Measurements from ENCODE around the gene C3orf20. TPM values are rescaled to one million over a fixed set of nuclear protein-coding genes. Genes with fewer than 3 reads are reported as not detected.
"Not testable (repeated sequence)": the region's sequence is repeated elsewhere in the genome, so short reads cannot be mapped to it uniquely, and the experiment has no call there.

C3orf20 gene
- total RNA-seq, 2 experiments from 2014 or later: 0.10 to 0.11 TPM

DNA sequence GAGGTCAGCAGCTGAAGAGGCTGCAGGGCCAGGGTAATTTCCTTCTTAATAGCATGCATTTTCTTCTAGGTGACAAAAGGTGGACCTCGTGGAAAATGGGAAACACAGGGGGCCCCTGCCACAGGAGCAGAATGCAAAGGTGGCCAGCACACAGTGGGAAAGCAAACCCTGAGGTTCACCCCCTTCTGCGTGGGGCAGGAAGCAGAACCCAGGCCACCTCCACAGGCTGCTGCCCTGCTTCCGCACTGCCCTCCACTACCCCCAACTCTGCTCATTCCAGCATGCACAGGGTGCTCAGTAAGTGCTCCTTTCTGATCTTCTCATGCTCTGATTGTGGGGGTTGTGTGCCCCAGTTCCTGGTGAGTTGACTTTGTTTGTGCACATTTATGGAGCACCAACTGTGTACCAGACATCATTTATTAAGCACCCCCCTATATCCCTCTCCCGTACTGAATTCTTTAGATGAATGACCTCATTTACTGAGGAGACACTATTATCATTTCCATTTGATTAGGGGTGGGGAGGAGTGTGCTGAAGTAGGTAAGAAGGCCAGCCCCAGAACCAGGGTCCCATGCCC is 131.1 kb downstream of the C3orf20 start:
- CTCF ChIA-PET: no interaction called here

DNA sequence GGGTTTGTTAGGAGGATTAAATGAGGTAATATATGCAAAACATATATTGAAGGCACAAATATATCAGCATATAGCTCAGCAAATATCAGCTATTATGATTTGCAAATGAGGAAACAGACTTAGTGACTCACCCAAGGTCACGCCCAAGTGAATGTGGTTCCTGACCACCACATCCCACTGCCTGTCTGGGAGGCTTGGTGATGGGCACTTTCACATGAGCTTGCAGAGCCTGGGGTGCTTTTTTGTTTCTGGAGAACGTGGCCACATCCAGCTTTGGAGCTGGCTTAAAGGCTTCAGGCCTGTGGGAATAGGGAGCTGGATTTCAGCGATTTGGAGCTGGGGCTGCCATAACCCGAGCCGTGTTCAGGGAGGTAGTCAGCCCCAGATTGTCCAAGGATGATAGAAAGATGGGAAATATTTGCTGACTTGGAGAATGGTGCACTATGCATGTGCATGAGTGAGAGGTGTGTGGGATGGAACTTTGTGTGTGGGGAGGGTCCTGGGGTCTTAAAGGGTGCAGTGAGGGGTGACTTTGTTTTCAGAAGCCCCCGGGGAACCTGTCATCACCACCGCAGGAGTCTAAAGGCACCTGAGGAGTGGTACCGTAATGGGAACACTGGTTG is 131.8 kb downstream of the C3orf20 start:
- peaks cover 43% of the 10 kb centered on the region for H3K4me1 Mint-ChIP-seq (ENCODE audit: low read depth)
- ATAC-seq: no peak
- no peaks in the 10 kb centered on the region for H3K36me3 Mint-ChIP-seq (ENCODE audit: low read depth)
- H3K4me3 Mint-ChIP-seq: no peak overlapping the region
- H3K27me3 Mint-ChIP-seq (ENCODE audit: low read depth): peaks cover 55% of the 10 kb centered on the region
- no peak overlapping the region for H3K27ac Mint-ChIP-seq
- ChIA-PET POLR2A (no interaction called here), CTCF (no interaction called here)
- DNase-seq: peak; percentile 60
- H3K9me3 Mint-ChIP-seq (ENCODE audit: insufficient read depth): no peaks in the 10 kb centered on the region

More for the DNA sequence above, 131.1 kb downstream of the C3orf20 start:
- Mint-ChIP-seq H3K27ac (no peak overlapping the region), H3K4me1 (ENCODE audit: low read depth) (peaks cover 40% of the 10 kb centered on the region), H3K4me3 (no peak overlapping the region), H3K36me3 (ENCODE audit: low read depth) (no peaks in the 10 kb centered on the region), H3K9me3 (ENCODE audit: insufficient read depth) (no peaks in the 10 kb centered on the region), H3K27me3 (ENCODE audit: low read depth) (peaks cover 48% of the 10 kb centered on the region)
- no peak for ATAC-seq
- no peak for DNase-seq
- POLR2A ChIA-PET: no interaction called here

DNA sequence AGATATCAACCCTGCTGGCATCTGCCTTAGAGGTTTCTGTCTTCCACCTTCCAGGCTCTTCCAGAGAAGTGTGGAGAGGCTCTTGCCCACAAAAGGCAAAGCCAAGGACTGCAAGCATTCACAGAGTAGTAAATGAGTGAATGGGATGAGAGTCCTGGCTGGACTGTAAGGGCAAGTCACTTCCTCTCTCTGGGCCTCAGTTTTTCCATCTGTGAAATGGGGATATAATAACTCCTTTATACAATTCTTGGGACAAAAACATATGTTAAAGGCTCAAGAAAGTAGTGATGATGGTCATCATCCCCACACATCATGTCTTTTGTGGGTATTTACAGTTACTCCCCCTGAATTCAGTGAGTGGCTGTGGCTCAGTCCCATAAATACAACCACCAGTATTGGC is 133.1 kb downstream of the C3orf20 start:
- DNase-seq (no peak), ATAC-seq (no peak)
- CTCF ChIA-PET: interaction anchor here (0.8 kb wide), 1 partner anchor 8 kb away, joined by 3 read pairs; no protein-coding TSS in a partner anchor
- Mint-ChIP-seq H3K36me3 (ENCODE audit: low read depth) (no peaks in the 10 kb centered on the region), H3K4me1 (ENCODE audit: low read depth) (peaks cover 42% of the 10 kb centered on the region), H3K9me3 (ENCODE audit: insufficient read depth) (no peaks in the 10 kb centered on the region), H3K4me3 (no peak overlapping the region), H3K27me3 (ENCODE audit: low read depth) (peaks cover 60% of the 10 kb centered on the region), H3K27ac (no peak overlapping the region)
- POLR2A ChIA-PET: no interaction called here

DNA sequence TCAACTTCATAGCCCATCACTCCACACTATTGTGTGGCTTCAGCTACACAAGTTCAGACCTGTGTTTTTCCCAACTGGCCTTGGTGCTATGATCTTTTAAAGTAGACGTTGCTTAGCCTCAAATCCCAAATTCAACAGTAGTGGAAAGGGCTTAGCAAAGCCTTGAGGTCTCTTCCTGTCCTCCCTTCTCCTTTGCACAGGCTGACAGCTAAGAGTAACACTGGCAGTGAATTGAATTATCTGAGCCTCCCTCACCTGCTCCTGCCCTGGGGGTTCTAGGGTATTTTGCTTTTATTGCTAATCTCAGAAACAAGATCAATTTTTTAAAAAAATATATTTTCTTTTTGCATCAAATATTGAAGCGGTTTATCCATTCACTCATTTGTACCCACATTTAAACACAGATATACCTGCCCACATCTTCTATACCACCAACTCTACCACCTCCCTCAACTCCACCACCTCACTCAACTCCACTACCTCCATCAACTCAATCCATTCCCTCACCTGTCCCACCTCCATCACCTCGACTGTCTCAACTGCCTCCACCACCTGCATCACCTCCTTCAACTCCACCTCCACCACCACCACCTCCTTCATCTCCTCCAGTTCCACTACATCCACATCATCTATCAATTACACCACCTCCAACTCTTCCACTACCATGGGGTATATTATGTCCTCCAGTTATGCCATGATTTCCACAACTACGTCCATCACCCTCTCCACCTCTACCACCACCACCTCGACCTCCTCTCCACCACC is 133.7 kb downstream of the C3orf20 start:
- Mint-ChIP-seq H3K27ac (no peak overlapping the region), H3K4me3 (no peak overlapping the region), H3K4me1 (ENCODE audit: low read depth) (peaks cover 37% of the 10 kb centered on the region), H3K9me3 (ENCODE audit: insufficient read depth) (no peaks in the 10 kb centered on the region), H3K27me3 (ENCODE audit: low read depth) (peaks cover 62% of the 10 kb centered on the region), H3K36me3 (ENCODE audit: low read depth) (no peaks in the 10 kb centered on the region)
- ChIA-PET CTCF (no interaction called here), POLR2A (no interaction called here)
- ATAC-seq (no peak), DNase-seq (no peak)

DNA sequence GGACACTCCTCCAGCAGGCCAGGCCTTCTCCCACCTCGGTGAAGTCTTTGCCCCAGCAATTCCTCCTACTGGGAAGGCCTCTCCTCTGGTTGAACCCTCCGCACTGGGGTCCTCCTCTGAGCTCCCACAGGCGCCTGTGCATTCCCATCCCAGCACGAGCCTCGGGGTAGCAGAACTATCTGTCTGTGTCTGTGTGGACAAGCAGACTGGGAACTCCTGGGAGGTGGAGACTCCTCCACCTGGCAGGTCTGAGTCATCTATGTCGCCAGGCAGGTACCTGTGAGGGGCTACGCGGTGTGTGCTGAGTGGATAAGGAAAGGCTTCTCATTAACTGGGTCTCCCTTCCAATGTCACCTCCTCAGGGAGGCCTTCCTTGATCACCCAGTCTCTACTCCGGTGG is 134.7 kb downstream of the C3orf20 start:
- H3K4me1 Mint-ChIP-seq (ENCODE audit: low read depth): peaks cover 27% of the 10 kb centered on the region
- DNase-seq; CTCF ChIA-PET; POLR2A ChIA-PET; H3K4me3 Mint-ChIP-seq; H3K36me3 Mint-ChIP-seq (ENCODE audit: low read depth); H3K9me3 Mint-ChIP-seq (ENCODE audit: insufficient read depth); ATAC-seq; H3K27ac Mint-ChIP-seq: not testable (repeated sequence)
- H3K27me3 Mint-ChIP-seq (ENCODE audit: low read depth): peaks cover 68% of the 10 kb centered on the region

DNA sequence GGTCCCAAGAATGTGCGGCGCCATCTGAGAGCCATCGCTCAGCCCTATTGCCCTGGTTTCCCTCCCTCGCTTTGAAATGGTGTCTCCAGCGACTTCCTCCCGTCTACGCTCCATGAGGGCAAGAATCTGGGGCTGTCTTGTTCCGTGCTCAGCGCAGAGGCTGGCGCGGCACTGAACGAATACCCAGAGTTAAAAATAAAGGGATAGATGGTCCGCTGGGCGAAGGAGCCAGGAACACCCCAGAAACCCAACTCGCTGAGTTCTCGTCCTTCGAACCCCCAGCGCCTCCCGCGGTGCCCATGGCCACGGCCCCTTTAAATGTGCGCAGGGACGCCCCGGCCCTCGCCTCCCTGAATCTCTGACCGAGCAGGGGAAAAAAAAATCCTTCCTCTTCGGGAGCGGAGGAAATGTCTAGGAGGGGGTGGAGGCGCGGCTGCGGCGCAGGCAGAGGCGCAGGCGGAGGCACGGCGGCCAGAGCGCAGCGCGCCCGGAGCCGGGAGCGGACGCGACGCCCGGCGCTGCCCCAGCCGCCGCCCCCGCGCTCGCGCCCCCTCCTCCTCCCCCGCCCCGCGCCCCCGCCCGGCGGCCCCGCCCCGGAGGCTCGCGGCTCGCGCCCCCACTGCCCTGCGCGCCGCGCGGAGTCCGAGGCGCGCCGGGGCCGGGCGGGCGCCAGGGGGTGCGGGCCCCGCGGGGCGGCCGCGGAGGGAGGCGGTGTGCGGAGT is 135.3 kb downstream of the C3orf20 start:
- POLR2A ChIA-PET: no interaction called here
- CTCF ChIA-PET: no interaction called here
- no peak overlapping the region for H3K4me3 Mint-ChIP-seq
- H3K27ac Mint-ChIP-seq: no peak overlapping the region
- H3K4me1 Mint-ChIP-seq (ENCODE audit: low read depth): peaks cover 21% of the 10 kb centered on the region
- DNase-seq (no peak), ATAC-seq (no peak)
- H3K36me3 Mint-ChIP-seq (ENCODE audit: low read depth): no peaks in the 10 kb centered on the region
- no peaks in the 10 kb centered on the region for H3K9me3 Mint-ChIP-seq (ENCODE audit: insufficient read depth)
- peaks cover 70% of the 10 kb centered on the region for H3K27me3 Mint-ChIP-seq (ENCODE audit: low read depth)

DNA sequence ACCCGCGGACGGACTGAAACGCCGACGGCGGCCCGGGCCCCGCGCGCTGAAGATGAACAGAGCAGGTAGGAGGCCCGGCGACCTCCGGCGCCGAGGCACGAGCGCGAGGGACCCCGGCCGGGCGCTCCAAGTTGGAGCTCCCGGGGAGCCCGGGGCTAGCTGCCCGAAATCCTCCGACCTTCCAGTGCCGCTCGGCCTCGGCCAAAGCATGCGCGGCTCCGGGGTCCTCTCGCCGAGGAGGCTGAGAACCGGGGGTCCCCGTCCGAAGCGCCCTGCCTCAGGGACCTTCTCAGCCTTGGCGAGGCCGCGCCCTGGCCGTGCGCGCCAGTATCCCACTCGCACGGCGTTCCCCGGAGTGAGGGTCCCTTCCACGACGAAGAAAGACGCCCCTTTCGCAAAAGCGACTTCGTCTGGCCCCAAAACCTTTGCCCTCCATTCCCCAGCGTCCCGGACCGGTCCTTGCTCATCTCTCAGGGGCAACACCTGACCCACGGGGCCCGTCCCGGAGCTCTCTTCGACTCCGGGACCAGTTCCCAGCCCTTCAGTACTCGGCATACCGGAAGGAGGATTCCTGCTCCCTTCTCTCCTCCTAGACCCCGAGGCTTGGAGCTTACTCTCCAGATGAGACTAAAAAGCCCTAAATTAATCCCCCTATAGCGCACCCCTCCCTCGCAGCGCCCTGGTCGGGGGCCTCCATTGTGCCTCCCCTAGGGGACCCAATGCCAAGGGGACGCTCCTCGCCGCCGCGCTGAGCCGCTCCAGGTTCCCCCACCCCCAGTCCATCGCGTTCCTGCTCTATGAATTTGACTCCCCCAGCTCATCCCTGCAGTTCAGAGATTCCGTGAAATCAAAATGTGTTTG is 136.1 kb downstream of the C3orf20 start:
- no peak overlapping the region for H3K4me3 Mint-ChIP-seq
- DNase-seq: no peak
- H3K36me3 Mint-ChIP-seq (ENCODE audit: low read depth): no peaks in the 10 kb centered on the region

DNA sequence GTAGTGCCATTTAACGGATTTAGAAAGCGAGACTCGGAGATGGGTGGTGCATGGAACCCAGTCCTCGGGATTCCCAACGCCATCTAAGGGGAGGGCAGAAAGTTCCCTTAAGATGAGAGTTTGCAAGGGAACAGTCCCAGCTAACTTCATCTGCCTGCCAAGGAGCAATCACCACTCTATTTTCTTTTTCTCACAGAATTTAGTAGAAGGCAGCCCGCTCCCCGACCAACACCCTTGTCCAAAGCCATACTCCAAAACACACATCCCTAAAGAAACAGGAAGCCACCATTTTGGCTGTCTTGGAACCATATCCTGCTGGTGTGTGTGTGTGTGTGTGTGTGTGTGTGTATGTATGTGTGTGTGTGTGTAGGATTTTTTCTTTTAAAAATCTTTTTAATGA is 136.7 kb downstream of the C3orf20 start:
- DNase-seq (no peak), ATAC-seq (no peak)
- ChIA-PET POLR2A (interaction anchor here (0.6 kb wide), 1 partner anchor 161 kb away, joined by 3 read pairs; no protein-coding TSS in a partner anchor), CTCF (no interaction called here)
- Mint-ChIP-seq H3K27me3 (ENCODE audit: low read depth) (peaks cover 72% of the 10 kb centered on the region), H3K4me3 (no peak overlapping the region), H3K9me3 (ENCODE audit: insufficient read depth) (no peaks in the 10 kb centered on the region), H3K27ac (no peak overlapping the region), H3K4me1 (ENCODE audit: low read depth) (peaks cover 9% of the 10 kb centered on the region), H3K36me3 (ENCODE audit: low read depth) (no peaks in the 10 kb centered on the region)

More for the DNA sequence above, 136.1 kb downstream of the C3orf20 start:
- ChIA-PET CTCF (no interaction called here), POLR2A (interaction anchor here (0.6 kb wide), 1 partner anchor 160 kb away, joined by 3 read pairs; no protein-coding TSS in a partner anchor)
- H3K27ac Mint-ChIP-seq: no peak overlapping the region
- peaks cover 71% of the 10 kb centered on the region for H3K27me3 Mint-ChIP-seq (ENCODE audit: low read depth)
- H3K4me1 Mint-ChIP-seq (ENCODE audit: low read depth): peaks cover 16% of the 10 kb centered on the region
- ATAC-seq: no peak
- no peaks in the 10 kb centered on the region for H3K9me3 Mint-ChIP-seq (ENCODE audit: insufficient read depth)

DNA sequence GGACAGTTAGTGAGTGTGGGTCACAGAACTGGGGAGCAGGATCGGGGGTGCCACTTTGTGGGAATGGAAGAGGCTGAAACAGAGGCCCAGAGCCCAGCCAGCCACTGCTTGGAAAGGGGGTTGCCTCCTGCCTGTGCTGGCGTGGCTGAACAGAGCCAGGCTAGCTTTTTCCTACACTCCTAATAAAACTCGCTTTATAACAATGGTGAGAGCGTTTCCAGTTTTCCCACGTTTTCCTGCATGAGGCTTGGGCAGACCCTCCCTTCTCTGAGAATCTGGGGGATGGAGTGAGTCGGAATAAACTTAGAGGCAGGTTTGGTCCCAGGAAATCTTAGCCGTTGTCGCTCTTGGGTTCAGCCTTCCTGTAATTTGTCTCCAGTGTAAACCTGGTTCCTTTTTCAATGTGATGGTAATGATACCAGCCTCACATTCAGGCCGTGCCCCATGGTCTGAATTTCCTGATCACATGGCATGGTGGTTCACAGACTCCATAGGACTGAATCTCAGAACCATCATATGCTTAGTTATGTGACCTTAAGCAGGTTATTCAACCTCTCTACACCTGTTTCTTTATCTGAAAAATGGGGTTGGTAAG is 137.4 kb downstream of the C3orf20 start:
- H3K27me3 Mint-ChIP-seq (ENCODE audit: low read depth): peaks cover 71% of the 10 kb centered on the region
- peaks cover 3% of the 10 kb centered on the region for H3K4me1 Mint-ChIP-seq (ENCODE audit: low read depth)
- CTCF ChIA-PET: no interaction called here
- no peaks in the 10 kb centered on the region for H3K9me3 Mint-ChIP-seq (ENCODE audit: insufficient read depth)
- ATAC-seq (no peak), DNase-seq (no peak)
- H3K27ac Mint-ChIP-seq: no peak overlapping the region
- POLR2A ChIA-PET: no interaction called here
- no peaks in the 10 kb centered on the region for H3K36me3 Mint-ChIP-seq (ENCODE audit: low read depth)
- no peak overlapping the region for H3K4me3 Mint-ChIP-seq

DNA sequence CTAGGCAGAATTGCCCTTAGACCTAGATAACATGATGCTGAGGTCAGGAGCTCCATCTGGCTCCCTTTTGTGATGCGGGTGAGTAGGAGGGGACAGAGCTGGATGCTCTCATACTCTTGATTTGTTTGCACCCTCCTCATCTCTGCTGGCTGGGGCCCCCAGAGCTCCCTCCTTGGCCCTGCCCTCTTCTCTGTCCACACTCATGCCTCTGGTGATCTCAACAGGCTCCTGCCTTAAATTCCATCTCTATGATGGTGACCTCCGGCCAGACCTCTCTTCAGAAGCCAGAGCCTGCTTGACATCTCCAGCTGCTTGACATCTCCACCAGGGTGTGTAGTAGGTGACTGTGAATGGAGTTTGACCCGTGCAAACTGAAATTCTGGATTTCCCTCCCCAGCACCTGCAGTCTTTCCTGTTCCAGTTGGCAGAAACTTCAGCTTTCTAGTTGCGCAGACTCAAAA is 139.5 kb downstream of the C3orf20 start:
- ChIA-PET CTCF (no interaction called here), POLR2A (no interaction called here)
- no peak overlapping the region for H3K27ac Mint-ChIP-seq
- H3K9me3 Mint-ChIP-seq (ENCODE audit: insufficient read depth): no peaks in the 10 kb centered on the region
- no peak overlapping the region for H3K4me3 Mint-ChIP-seq
- H3K4me1 Mint-ChIP-seq (ENCODE audit: low read depth): peaks cover 3% of the 10 kb centered on the region
- H3K27me3 Mint-ChIP-seq (ENCODE audit: low read depth): peaks cover 53% of the 10 kb centered on the region
- ATAC-seq (no peak), DNase-seq (no peak)
- no peaks in the 10 kb centered on the region for H3K36me3 Mint-ChIP-seq (ENCODE audit: low read depth)

DNA sequence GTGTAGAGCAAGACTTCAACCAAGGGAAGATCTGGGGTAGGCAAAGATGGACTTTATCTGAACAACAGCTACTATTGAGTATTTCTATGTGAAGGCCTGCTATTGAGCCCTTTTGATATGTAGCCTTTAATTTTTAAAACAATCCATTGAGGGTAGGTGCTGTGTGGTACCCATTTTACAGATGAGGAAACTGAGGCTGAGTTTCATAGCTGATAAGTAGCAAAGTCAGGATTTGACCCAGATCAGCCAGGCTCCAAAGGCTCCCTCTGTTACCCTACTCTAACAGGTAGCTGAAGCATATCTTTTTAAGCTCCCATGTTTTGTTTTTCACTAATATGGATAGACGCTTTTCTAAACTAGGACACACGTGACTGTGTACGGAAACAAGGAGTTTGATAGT is 141.4 kb downstream of the C3orf20 start:
- ATAC-seq: no peak

More for the DNA sequence above, 141.4 kb downstream of the C3orf20 start:
- peaks cover 40% of the 10 kb centered on the region for H3K27me3 Mint-ChIP-seq (ENCODE audit: low read depth)
- no peak overlapping the region for H3K4me3 Mint-ChIP-seq
- no peaks in the 10 kb centered on the region for H3K36me3 Mint-ChIP-seq (ENCODE audit: low read depth)
- POLR2A ChIA-PET: no interaction called here
- H3K27ac Mint-ChIP-seq: no peak overlapping the region
- H3K4me1 Mint-ChIP-seq (ENCODE audit: low read depth): no peaks in the 10 kb centered on the region
- no peak for DNase-seq
- CTCF ChIA-PET: interaction anchor here (1.1 kb wide), 1 partner anchor 9 kb away, joined by 3 read pairs; no protein-coding TSS in a partner anchor
- no peaks in the 10 kb centered on the region for H3K9me3 Mint-ChIP-seq (ENCODE audit: insufficient read depth)
